Ramos (cell line): Measurements from ENCODE around the gene MAP3K3.

Experiments
- in situ Hi-C: fragments of 300-500 bp; cut with MboI; formaldehyde crosslinking; loops from one replicate; pipeline ENCODE4 v1.14.3; 2022; ENCODE audit warnings: low sequenced_read_pairs; ENCODE audit not compliant: unreplicated experiment

The MAP3K3 gene

DNA sequence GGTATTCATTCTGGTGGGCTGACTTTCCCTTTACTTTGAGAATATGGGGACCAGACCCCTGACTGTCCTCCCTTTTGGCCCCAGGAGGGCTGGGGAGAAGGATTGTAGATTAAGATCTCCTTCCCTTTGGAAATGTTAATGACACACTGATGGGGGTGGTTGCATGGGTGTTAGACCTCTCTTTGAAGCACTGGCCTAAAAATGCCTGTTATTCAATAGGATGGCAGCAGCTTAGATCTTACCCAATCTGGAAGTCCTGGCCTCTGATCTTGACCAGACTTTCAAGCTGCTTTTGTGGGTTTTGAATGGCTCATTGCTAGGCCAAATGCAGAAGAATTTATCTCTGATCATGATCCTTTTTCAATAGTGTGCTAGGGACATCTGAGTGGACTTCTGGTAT is 25.7 kb downstream of the MAP3K3 start:
- in situ Hi-C loops: no loop called here

- in situ Hi-C loops: no loop called here
These were observed 27.6 kb downstream of the MAP3K3 start for GRCh38 chr17:63649813-63650212.

GRCh38 chr17:63652106-63652505 is 29.9 kb downstream of the MAP3K3 start:
- in situ Hi-C loops: no loop called here

GRCh38 chr17:63653050-63653449 is 30.8 kb downstream of the MAP3K3 start:
- in situ Hi-C loops: no loop called here

- in situ Hi-C loops: no loop called here
These were observed 35.6 kb downstream of the MAP3K3 start for GRCh38 chr17:63657786-63658185.

- in situ Hi-C loops: no loop called here
These were observed 36.1 kb downstream of the MAP3K3 start for GRCh38 chr17:63658366-63658765.

- in situ Hi-C loops: no loop called here
These were observed 37.6 kb downstream of the MAP3K3 start for GRCh38 chr17:63659850-63660249.

DNA sequence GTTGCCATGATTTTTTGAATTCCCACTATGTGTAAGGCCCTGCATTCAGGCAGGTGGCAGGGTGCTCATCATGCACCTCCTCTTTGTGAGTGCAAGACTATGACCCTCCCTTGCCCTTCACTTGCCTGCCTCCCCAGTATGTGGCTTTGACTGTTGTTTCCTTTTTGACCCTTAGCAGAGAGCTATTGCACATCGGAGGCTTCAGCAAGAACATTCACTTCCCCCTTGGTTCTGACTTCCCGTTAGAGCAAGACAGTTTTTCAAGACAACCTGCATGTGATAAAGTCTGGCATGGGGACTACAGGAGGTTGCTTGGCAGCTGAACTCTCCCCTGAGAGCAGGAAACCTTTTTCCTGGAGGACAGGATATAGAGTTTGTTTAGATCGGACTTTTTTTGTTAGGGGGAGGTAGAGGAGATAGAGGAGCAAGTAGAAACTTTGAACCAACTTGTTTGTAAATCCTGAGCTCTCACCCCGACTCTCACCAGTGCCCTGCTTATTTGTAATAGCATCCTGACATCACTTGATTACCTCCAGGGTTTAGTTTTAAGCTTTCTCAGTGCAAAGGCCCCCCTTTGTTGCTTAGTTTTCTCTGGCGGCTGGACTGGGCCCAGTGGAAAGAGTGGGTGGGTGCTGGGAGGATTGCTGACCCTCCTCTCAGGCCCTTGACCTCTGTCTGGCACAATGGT is 43.5 kb downstream of the MAP3K3 start:
- in situ Hi-C loops: no loop called here

DNA sequence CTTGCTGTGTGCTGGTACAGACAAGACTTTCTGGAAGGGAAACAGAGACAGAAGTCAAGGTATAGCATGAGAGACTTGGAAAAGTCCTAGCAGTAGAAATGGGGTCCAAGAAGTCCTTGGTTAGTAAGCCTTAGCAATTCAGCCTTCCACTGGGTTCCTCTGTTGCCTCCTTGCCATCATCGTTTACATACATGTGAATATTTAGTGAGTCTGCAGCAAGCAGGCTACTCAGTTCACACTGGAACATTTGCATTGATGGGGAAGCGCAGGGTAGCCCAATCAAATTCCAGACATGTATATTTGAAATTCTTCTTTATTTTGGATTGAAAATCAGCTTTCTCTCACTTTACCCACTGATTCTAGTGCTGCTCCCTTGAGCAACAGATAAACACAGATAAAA is 50.6 kb downstream of the MAP3K3 start:
- in situ Hi-C loops: no loop called here

- in situ Hi-C loops: no loop called here
These were observed 53.0 kb downstream of the MAP3K3 start for GRCh38 chr17:63675231-63675606.

DNA sequence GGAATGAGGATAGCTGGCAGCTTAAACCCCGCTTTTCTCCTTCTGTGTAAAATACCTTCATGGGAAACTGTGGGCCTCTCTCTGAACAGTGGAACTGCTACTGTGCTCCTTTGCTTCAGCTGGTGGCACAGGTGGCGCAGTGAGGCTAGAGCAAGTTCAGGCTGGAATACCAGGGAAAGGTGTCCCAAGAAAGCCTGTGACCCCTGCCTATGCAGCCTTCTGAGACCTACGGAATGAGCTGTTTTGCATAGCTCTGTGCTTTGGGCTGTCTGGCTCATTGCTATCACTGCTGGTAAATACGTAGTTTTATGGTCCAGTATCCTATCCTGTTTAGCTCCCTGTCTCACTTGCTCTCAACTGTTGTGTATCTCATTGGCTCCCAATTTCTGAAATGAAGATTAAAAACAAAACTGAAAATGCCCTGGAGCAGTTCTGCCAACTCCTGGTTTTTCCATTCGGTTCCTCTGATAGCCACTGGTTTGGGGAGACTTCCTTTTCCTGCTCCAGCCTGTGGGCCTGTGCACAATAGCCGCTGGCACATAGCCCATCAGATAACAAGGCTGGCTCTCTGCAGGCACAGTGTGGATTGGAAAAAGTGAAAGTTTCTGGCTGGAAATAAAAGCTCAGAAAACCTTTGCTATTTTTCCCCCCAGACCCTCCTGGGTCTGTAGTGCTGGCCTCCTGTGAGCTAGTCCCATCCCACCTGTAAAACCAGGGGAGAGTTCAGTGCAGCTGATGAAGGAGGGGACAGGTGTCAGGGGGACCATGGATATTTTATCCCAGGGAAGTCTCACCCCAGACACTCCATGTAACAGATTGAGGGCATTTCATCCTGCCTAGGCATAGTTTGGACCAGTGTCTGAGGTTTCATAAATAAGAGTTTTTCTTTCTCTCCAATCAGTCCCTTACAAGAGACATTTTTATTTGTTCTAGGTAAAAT is 53.7 kb downstream of the MAP3K3 start:
- in situ Hi-C loops: no loop called here

GRCh38 chr17:63676584-63676983 is 54.4 kb downstream of the MAP3K3 start:
- in situ Hi-C loops: no loop called here

- in situ Hi-C loops: no loop called here
These were observed 57.0 kb downstream of the MAP3K3 start for GRCh38 chr17:63679214-63679613.

DNA sequence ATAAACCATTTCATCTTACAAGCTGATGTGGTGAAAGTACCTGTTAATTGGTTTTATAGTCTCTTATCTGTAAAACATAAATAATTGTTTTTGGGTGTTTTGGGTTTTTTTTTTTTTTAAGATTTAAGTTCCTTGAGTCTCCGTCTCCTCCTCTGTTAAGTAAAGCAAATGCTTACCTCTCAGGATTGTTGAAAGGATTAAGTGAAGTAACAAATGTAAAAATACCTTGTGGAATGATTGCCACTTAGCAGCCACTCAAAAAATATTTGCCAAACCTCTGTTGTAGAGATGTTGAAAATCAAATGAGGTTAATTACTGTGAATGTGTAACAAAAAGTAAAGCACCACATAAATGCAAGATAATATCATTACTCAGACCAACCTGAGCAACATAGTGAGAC is 58.5 kb downstream of the MAP3K3 start:
- in situ Hi-C loops: no loop called here

- in situ Hi-C loops: no loop called here
These were observed 59.3 kb downstream of the MAP3K3 start for GRCh38 chr17:63681530-63681929.

DNA sequence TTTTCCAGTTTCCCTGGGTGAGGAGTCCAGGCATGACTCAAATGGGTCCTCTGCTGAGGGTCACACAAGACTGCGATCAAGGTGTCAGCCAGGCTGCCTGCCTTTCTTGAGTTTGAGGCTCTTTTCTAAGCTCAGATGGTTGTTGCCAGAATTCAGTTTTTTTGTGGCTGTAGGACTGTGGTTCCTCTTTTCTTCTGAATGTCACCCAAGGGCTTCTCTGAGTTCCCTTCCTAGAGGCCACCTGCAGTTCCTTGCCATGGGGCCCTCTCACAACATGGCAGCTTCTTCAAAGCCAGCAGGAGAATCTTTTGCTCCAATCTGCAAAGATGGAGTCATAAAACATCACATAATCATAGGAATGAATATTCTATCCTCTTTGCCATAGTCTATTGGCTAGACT is 60.2 kb downstream of the MAP3K3 start:
- in situ Hi-C loops: no loop called here

DNA sequence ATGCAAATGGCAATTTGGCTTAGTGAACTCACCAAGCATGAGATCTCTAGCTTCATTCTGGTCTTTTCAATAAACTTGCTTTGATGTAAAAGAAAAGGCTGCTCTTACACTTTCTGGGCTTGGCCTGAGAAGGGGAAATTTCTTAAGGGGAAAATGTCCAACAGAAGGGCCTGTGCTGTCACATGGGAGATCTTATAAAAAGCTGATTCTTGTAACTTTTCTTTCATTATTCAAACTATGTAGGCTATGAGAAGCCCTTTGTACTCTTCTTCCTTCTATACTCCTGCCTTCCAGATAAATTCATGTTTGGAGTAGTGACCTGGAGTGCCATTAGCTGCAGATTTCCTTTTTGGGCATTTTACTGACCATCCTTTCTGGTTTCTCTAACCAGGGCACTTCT is 60.8 kb downstream of the MAP3K3 start:
- in situ Hi-C loops: no loop called here

GRCh38 chr17:63685041-63685440 is 62.8 kb downstream of the MAP3K3 start:
- in situ Hi-C loops: no loop called here

- in situ Hi-C loops: no loop called here
These were observed 63.4 kb downstream of the MAP3K3 start for GRCh38 chr17:63685578-63685977.

DNA sequence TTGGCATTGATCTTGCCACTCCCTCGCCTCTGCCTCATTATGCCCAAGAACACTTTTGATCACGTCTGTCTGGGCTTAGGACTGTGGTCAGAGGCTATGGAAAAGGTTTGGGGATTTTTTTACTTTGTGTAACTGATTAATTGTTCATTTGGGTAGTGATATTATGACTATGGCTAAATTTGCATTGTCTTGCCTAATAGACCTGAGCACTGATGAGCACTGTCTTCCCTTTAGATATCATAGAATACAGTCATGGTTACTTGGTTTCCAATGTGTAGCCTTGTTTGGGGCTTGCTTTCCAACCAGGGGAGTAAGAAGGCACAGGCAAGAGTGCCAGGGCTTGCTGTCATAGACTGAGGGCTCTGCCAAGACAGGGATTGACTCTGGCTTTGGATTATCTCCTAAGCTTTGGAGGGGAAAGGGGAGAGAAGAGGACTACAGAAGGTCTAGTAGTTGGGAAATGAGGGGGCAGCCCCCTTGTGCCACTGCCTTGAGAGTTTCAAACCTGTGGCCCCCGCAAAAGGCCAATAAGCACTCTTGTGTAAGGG is 64.0 kb downstream of the MAP3K3 start:
- in situ Hi-C loops: no loop called here

DNA sequence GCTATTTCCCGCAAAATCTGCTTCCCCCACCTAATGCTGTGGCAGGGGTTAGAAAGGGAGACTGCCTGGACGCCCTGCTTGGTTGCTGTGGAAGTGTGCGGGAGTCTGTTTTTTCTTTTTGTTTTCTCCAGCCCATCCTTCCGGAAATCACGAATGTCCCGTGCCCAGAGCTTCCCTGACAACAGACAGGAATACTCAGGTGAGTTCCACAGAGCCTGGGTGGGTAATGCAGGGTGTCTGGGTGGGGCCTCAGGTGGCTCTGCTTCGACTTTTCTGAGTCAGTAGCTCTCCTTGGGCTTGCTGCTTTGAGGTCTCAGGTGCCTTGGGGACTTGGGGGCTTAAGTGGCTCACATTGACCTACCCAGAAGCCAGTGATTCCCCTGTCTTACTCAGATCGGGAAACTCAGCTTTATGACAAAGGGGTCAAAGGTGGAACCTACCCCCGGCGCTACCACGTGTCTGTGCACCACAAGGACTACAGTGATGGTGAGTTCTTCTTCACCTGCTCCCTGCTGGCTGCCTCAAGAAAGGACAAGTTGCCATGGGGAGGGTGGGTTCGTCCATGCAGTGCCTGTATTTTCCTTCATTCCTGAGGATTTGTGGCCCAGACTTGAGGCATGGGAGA is 66.3 kb downstream of the MAP3K3 start:
- in situ Hi-C loops: no loop called here
